Common myeloid progenitor, CD34-positive (primary cell): ENCODE data around the gene MLLT3.

Experiments used
- CTCF ChIA-PET: fragments of 350-600 bp; sonication (Branson Sonifier 250); formaldehyde crosslinking; loops from one replicate; lab custom pipeline; 2021; ENCODE audit warnings: antibody characterized with exemption; lab: Charles Lee
- POLR2A ChIA-PET: fragments of 350-600 bp; sonication (Branson Sonifier 250); formaldehyde crosslinking; loops from one replicate; lab custom pipeline; 2021; ENCODE audit warnings: antibody characterized with exemption; lab: Charles Lee
- DNase-seq, 3 donors: peaks; one replicate each; pipeline versions ENCODE4 v3.0.0 to v3.0.0-alpha.2; 2013
- H3K27ac ChIP-seq, 2 experiments: 1 replicate in 1 of 2; 2 replicates in 1 of 2; pipeline ENCODE4 v1.7.0; 2013; ENCODE audit warnings: inconsistent platforms in 2 of 2, low read length in 2 of 2, mild to moderate bottlenecking in 2 of 2, low read depth in 1 of 2, moderate library complexity in 1 of 2; ENCODE audit not compliant: severe bottlenecking in 2 of 2, insufficient read depth in 1 of 2, poor library complexity in 1 of 2
- H3K27me3 ChIP-seq, 5 experiments: replicated peaks in 2 of 5; 1 replicate in 3 of 5; 2 replicates in 2 of 5; pipeline versions ENCODE4 v1.6.1 to v1.7.0; 2013; ENCODE audit warnings: low read length in 4 of 5, mild to moderate bottlenecking in 2 of 5, moderate library complexity in 2 of 5, inconsistent platforms in 1 of 5; ENCODE audit not compliant: insufficient read depth in 5 of 5, control insufficient read depth in 4 of 5
- H3K36me3 ChIP-seq, 4 experiments: 1 replicate in 2 of 4; 2 replicates in 2 of 4; pipeline versions ENCODE4 v1.6.1 to v1.7.0; 2013; ENCODE audit warnings: low read length in 3 of 4, control low read depth in 1 of 4, mild to moderate bottlenecking in 1 of 4; ENCODE audit not compliant: control insufficient read depth in 4 of 4, insufficient read depth in 4 of 4
- H3K4me1 ChIP-seq, 4 experiments: 1 replicate in 3 of 4; 2 replicates in 1 of 4; pipeline versions ENCODE4 v1.6.1 to v1.7.1; 2013; ENCODE audit warnings: low read length in 3 of 4, mild to moderate bottlenecking in 3 of 4, control low read depth in 1 of 4, inconsistent platforms in 1 of 4, moderate library complexity in 1 of 4; ENCODE audit not compliant: control insufficient read depth in 4 of 4, insufficient read depth in 4 of 4; ENCODE audit errors: control extremely low read depth in 1 of 4
- H3K4me3 ChIP-seq, 7 experiments: 1 replicate in 4 of 7; 2 replicates in 3 of 7; pipeline versions ENCODE4 v1.5.1 to v1.7.0; 2013; ENCODE audit warnings: mild to moderate bottlenecking in 7 of 7, low read length in 6 of 7, moderate library complexity in 6 of 7, inconsistent platforms in 2 of 7, low read depth in 2 of 7, control low read depth in 1 of 7; ENCODE audit not compliant: insufficient read depth in 4 of 7, control insufficient read depth in 1 of 7; ENCODE audit errors: extremely low read depth in 1 of 7
- H3K9me3 ChIP-seq, 5 experiments: 1 replicate in 4 of 5; 2 replicates in 1 of 5; pipeline versions ENCODE4 v1.6.1 to v1.7.1; 2013; ENCODE audit warnings: low read length in 4 of 5, mild to moderate bottlenecking in 2 of 5, inconsistent platforms in 1 of 5, low read depth in 1 of 5, moderate library complexity in 1 of 5; ENCODE audit not compliant: control insufficient read depth in 4 of 5, insufficient read depth in 2 of 5; ENCODE audit errors: control extremely low read depth in 1 of 5
- WGBS: methylation state at CpG from one replicate; pipeline ENCODE4 v1.1.5; 2013; ENCODE audit not compliant: insufficient coverage; 5-methylcytosine and 5-hydroxymethylcytosine counted together

The MLLT3 gene

GRCh38 chr9:20505574-20505973, 116.7 kb downstream of the MLLT3 start:
- ChIA-PET POLR2A (no interaction called here), CTCF (no interaction called here)
- H3K4me1 ChIP-seq, result peaks cover 7 to 25% (median 14%) of the 10 kb centered on the region in 4 experiments
- H3K36me3 ChIP-seq, result peaks cover 0 to 2% (median 0%) of the 10 kb centered on the region in 4 experiments
- no peak overlapping the region for H3K4me3 ChIP-seq
- H3K9me3 ChIP-seq, result no peaks in the 10 kb centered on the region
- no peaks in the 10 kb centered on the region for H3K27me3 ChIP-seq
- 98% methylated on average over 5 of the region's 5 CpGs for WGBS
- H3K27ac ChIP-seq, result no peak overlapping the region
- no peak for DNase-seq

- CTCF ChIA-PET, result no interaction called here
- no peaks in the 10 kb centered on the region for H3K9me3 ChIP-seq
- H3K4me3 ChIP-seq, result no peak overlapping the region
- peaks cover 7 to 25% (median 14%) of the 10 kb centered on the region in 4 experiments for H3K4me1 ChIP-seq
- H3K27ac ChIP-seq, result no peak overlapping the region
- no peaks in the 10 kb centered on the region for H3K27me3 ChIP-seq
- DNase-seq, result no peak
- peaks cover 0 to 2% (median 0%) of the 10 kb centered on the region in 4 experiments for H3K36me3 ChIP-seq
- POLR2A ChIA-PET, result no interaction called here
- WGBS, result 100% methylated on average over 1 of the region's 1 CpG
Measured at GRCh38 chr9:20504930-20505329, 117.4 kb downstream of the MLLT3 start.

GRCh38 chr9:20500101-20500500, 122.2 kb downstream of the MLLT3 start:
- Histone ChIP-seq H3K27ac (no peak overlapping the region), H3K4me3 (no peak overlapping the region), H3K4me1 (peaks cover 0 to 4% (median 1%) of the 10 kb centered on the region in 4 experiments), H3K36me3 (no peaks in the 10 kb centered on the region), H3K9me3 (no peaks in the 10 kb centered on the region), H3K27me3 (no peaks in the 10 kb centered on the region)
- DNase-seq, result no peak
- POLR2A ChIA-PET, result no interaction called here
- CTCF ChIA-PET, result no interaction called here
- 100% methylated on average over 2 of the region's 2 CpGs for WGBS

- POLR2A ChIA-PET, result no interaction called here
- DNase-seq, result no peak
- Histone ChIP-seq H3K4me3 (no peak overlapping the region), H3K36me3 (no peaks in the 10 kb centered on the region), H3K27ac (no peak overlapping the region), H3K27me3 (no peaks in the 10 kb centered on the region), H3K4me1 (peaks cover 0 to 4% (median 1%) of the 10 kb centered on the region in 4 experiments), H3K9me3 (no peaks in the 10 kb centered on the region)
- CTCF ChIA-PET, result no interaction called here
Measured at GRCh38 chr9:20499013-20499412, 123.3 kb downstream of the MLLT3 start.

- H3K27me3 ChIP-seq, result no peaks in the 10 kb centered on the region
- no peaks in the 10 kb centered on the region for H3K36me3 ChIP-seq
- ChIA-PET POLR2A (no interaction called here), CTCF (no interaction called here)
- H3K4me1 ChIP-seq, result peaks cover 0 to 4% (median 1%) of the 10 kb centered on the region in 4 experiments
- H3K9me3 ChIP-seq, result no peaks in the 10 kb centered on the region
- no peak for DNase-seq
- H3K4me3 ChIP-seq, result no peak overlapping the region
- H3K27ac ChIP-seq, result no peak overlapping the region
- WGBS, result no CpG with 5 or more reads among the region's 2 CpGs
Measured at GRCh38 chr9:20496328-20496727, 126.0 kb downstream of the MLLT3 start.

GRCh38 chr9:20495098-20495497, 127.2 kb downstream of the MLLT3 start:
- H3K9me3 ChIP-seq, result no peaks in the 10 kb centered on the region
- H3K4me3 ChIP-seq, result no peak overlapping the region
- ChIA-PET CTCF (no interaction called here), POLR2A (no interaction called here)
- no peaks in the 10 kb centered on the region for H3K36me3 ChIP-seq
- no peaks in the 10 kb centered on the region for H3K27me3 ChIP-seq
- no peak for DNase-seq
- H3K4me1 ChIP-seq, result peaks cover 0 to 8% (median 5%) of the 10 kb centered on the region in 4 experiments
- H3K27ac ChIP-seq, result no peak overlapping the region
- WGBS, result 100% methylated on average over 1 of the region's 3 CpGs

GRCh38 chr9:20494035-20494434, 128.3 kb downstream of the MLLT3 start:
- H3K9me3 ChIP-seq, result no peaks in the 10 kb centered on the region
- no peaks in the 10 kb centered on the region for H3K36me3 ChIP-seq
- H3K27me3 ChIP-seq, result no peaks in the 10 kb centered on the region
- no CpG with 5 or more reads among the region's 1 CpG for WGBS
- ChIA-PET POLR2A (no interaction called here), CTCF (no interaction called here)
- no peak for DNase-seq
- H3K4me1 ChIP-seq, result peaks cover 0 to 9% (median 5%) of the 10 kb centered on the region in 4 experiments
- no peak overlapping the region for H3K4me3 ChIP-seq
- no peak overlapping the region for H3K27ac ChIP-seq
